Measurements from ENCODE around the gene VASP. TPM values are rescaled to one million over a fixed set of nuclear protein-coding genes. Genes with fewer than 3 reads are reported as not detected.

The VASP gene
- polyA plus RNA-seq, 2 of the 4 experiments (the other 2 are of a cell fraction): 64.5 to 94.3 TPM

DNA sequence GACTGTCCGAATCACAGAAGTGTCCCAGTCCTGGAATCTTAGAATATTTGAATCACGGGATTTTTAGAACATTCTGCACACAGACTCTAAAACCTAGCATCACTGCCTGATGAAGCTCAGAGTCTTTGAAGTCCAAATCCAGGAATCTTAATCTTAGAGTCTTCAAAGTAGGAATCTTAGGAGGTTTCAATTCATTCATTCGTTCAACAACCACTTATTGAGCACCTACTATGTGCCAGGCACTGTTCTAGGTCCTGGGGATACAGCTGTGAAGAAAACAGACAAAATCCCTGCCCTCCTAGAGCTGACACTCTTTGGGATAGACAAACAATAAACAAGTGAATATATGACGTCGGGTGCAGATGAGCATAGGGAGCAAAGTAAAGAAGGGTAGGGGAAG, 12.1 kb upstream of the VASP start:
- H3K4me2 ChIP-seq: no peak overlapping the region
- H3K27ac ChIP-seq: no peak overlapping the region
- POLR2A ChIA-PET: interaction anchor here (0.6 kb wide), 1 partner anchor 64 kb away, joined by 3 read pairs; no protein-coding TSS in a partner anchor
- ATAC-seq: no peak
- H3K4me1 ChIP-seq: peaks cover 20% of the 10 kb centered on the region
- CTCF ChIA-PET: interaction anchor here (0.6 to 17.6 kb wide), 18 partner anchors 8 to 199 kb away, joined by 3 to 418 read pairs (median 6); partner anchors contain the start of genes ERCC1, FOSB and PPP1R13L
- TF ChIP-seq JUN (IDR thresholded peaks at IDR 0.05) (no peak), TFCP2L1 (CRISPR knock-in tag; IDR thresholded peaks at IDR 0.05) (no peak), CHD4 (IDR thresholded peaks at IDR 0.05; ENCODE audit: borderline replicate concordance) (no peak), RAD21 (conservative IDR thresholded peaks at IDR 0.05 in 1 of 2, IDR thresholded peaks at IDR 0.05 in 1 of 2) (no peak), FOXS1 (CRISPR knock-in tag; IDR thresholded peaks at IDR 0.05) (no peak)
- TF ChIP-seq, protein P1, sequence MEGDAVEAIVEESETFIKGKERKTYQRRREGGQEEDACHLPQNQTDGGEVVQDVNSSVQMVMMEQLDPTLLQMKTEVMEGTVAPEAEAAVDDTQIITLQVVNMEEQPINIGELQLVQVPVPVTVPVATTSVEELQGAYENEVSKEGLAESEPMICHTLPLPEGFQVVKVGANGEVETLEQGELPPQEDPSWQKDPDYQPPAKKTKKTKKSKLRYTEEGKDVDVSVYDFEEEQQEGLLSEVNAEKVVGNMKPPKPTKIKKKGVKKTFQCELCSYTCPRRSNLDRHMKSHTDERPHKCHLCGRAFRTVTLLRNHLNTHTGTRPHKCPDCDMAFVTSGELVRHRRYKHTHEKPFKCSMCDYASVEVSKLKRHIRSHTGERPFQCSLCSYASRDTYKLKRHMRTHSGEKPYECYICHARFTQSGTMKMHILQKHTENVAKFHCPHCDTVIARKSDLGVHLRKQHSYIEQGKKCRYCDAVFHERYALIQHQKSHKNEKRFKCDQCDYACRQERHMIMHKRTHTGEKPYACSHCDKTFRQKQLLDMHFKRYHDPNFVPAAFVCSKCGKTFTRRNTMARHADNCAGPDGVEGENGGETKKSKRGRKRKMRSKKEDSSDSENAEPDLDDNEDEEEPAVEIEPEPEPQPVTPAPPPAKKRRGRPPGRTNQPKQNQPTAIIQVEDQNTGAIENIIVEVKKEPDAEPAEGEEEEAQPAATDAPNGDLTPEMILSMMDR (IDR thresholded peaks at IDR 0.05): no peak
- TF ChIP-seq, protein P2, sequence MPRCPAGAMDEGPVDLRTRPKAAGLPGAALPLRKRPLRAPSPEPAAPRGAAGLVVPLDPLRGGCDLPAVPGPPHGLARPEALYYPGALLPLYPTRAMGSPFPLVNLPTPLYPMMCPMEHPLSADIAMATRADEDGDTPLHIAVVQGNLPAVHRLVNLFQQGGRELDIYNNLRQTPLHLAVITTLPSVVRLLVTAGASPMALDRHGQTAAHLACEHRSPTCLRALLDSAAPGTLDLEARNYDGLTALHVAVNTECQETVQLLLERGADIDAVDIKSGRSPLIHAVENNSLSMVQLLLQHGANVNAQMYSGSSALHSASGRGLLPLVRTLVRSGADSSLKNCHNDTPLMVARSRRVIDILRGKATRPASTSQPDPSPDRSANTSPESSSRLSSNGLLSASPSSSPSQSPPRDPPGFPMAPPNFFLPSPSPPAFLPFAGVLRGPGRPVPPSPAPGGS (IDR thresholded peaks at IDR 0.05): no peak
- H3K9me3 ChIP-seq: no peaks in the 10 kb centered on the region
- no peak for DNase-seq (ENCODE audit: low read depth in 1 of 2, low spot score in 1 of 2)
- WGBS (ENCODE audit: missing lambda C conversion rate): 25% methylated on average over 5 of the region's 5 CpGs
- no peak overlapping the region for H3K4me3 ChIP-seq
- FAIRE-seq: no peak

DNA sequence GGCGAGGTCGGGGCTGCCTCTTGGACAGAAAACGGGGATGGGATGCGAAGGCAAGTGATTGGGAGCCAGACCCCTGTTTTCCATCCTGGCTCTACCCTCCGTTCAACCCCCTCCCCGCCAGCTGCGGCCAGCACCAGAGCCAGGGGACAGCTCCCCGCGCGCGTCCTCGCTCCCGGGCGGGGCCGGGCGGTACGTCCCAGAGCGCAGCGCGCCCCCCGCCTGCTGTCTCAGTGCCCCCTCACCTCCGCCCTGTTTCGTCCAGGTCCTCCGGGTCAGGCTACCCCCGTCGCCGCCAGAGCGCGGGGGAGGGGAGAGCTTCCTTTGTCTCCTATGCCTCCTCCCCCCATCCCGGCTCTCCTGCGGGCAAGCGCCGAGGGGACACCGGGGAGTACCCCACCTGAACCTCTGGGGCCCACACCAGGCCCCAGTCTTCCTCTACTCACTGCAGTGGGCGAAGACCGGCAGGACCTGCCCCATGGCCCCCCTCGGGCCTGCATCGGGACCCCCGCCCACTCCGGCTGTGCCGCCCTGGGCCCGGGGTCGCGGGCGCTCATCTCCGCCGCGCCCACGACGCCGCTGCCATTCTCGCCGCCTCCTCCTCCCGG, 10.8 kb upstream of the VASP start:
- ChIA-PET CTCF (interaction anchor here (0.8 to 17.6 kb wide), 15 partner anchors 8 to 196 kb away, joined by 3 to 418 read pairs (median 5); partner anchors contain the start of genes EML2, ERCC1, FOSB and QPCTL), POLR2A (interaction anchor here (0.7 to 1.2 kb wide), 4 partner anchors 27 to 196 kb away, joined by 3 to 8 read pairs (median 4); partner anchors contain the start of genes QPCTL and SNRPD2)
- no peak for FAIRE-seq
- peak overlapping the region; percentile 75 for H3K4me3 ChIP-seq
- H3K27ac ChIP-seq: peak overlapping the region; percentile 61 to 83; a peak in 5 of 6 replicates
- no peaks in the 10 kb centered on the region for H3K9me3 ChIP-seq
- TF ChIP-seq ZSCAN20 (CRISPR knock-in tag; IDR thresholded peaks at IDR 0.05): no peak
- TF ChIP-seq EP300 (IDR thresholded peaks at IDR 0.05): no peak
- TF ChIP-seq CBX8 (IDR thresholded peaks at IDR 0.05): no peak
- TF ChIP-seq, protein P3, sequence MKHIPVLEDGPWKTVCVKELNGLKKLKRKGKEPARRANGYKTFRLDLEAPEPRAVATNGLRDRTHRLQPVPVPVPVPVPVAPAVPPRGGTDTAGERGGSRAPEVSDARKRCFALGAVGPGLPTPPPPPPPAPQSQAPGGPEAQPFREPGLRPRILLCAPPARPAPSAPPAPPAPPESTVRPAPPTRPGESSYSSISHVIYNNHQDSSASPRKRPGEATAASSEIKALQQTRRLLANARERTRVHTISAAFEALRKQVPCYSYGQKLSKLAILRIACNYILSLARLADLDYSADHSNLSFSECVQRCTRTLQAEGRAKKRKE (CRISPR knock-in tag; IDR thresholded peaks at IDR 0.05; ENCODE audit: low read depth): no peak
- TF ChIP-seq EHMT2 (IDR thresholded peaks at IDR 0.05; ENCODE audit: low read depth): peak; percentile 78; the same call in 1 of the 2 replicates
- TF ChIP-seq POLR2AphosphoS2 (conservative IDR thresholded peaks at IDR 0.05; ENCODE audit: low read length): no peak
- TF ChIP-seq HOXB5 (CRISPR knock-in tag; IDR thresholded peaks at IDR 0.05): 0 out of 2 replicates have a peak, but pooled peaks have one; percentile 28
- TF ChIP-seq, protein P4, sequence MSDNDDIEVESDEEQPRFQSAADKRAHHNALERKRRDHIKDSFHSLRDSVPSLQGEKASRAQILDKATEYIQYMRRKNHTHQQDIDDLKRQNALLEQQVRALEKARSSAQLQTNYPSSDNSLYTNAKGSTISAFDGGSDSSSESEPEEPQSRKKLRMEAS (IDR thresholded peaks at IDR 0.05): peak; percentile 44; the same call in 1 of the 2 replicates
- TF ChIP-seq, protein P5, sequence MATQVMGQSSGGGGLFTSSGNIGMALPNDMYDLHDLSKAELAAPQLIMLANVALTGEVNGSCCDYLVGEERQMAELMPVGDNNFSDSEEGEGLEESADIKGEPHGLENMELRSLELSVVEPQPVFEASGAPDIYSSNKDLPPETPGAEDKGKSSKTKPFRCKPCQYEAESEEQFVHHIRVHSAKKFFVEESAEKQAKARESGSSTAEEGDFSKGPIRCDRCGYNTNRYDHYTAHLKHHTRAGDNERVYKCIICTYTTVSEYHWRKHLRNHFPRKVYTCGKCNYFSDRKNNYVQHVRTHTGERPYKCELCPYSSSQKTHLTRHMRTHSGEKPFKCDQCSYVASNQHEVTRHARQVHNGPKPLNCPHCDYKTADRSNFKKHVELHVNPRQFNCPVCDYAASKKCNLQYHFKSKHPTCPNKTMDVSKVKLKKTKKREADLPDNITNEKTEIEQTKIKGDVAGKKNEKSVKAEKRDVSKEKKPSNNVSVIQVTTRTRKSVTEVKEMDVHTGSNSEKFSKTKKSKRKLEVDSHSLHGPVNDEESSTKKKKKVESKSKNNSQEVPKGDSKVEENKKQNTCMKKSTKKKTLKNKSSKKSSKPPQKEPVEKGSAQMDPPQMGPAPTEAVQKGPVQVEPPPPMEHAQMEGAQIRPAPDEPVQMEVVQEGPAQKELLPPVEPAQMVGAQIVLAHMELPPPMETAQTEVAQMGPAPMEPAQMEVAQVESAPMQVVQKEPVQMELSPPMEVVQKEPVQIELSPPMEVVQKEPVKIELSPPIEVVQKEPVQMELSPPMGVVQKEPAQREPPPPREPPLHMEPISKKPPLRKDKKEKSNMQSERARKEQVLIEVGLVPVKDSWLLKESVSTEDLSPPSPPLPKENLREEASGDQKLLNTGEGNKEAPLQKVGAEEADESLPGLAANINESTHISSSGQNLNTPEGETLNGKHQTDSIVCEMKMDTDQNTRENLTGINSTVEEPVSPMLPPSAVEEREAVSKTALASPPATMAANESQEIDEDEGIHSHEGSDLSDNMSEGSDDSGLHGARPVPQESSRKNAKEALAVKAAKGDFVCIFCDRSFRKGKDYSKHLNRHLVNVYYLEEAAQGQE (IDR thresholded peaks at IDR 0.05): peak; percentile 98
- peak overlapping the region; percentile 99 for H3K4me2 ChIP-seq
- ATAC-seq: peak; percentile 22 to 46
- no peak for DNase-seq (ENCODE audit: low read depth in 1 of 2, low spot score in 1 of 2)
- WGBS (ENCODE audit: missing lambda C conversion rate): 2% methylated on average over 33 of the region's 54 CpGs
- peaks cover 20% of the 10 kb centered on the region for H3K4me1 ChIP-seq

All from A549 (cell line).